Glutamatergic neuron (in vitro differentiated cells): ENCODE data around the gene GATAD2A. TPM values are rescaled to one million over a fixed set of nuclear protein-coding genes. Genes with fewer than 3 reads are reported as not detected.

Source experiments
- DNase-seq: peaks from one replicate; pipeline ENCODE4 v3.0.0; 2022
- H3K27ac Mint-ChIP-seq: one replicate; pipeline ENCODE4 v1.8.0; 2020; ENCODE audit warnings: mild to moderate bottlenecking, mixed read lengths, inconsistent platforms; ENCODE audit not compliant: unreplicated experiment
- H3K27me3 Mint-ChIP-seq: one replicate; pipeline ENCODE4 v1.8.0; 2020; ENCODE audit warnings: mild to moderate bottlenecking, moderate library complexity, mixed read lengths, inconsistent platforms; ENCODE audit not compliant: unreplicated experiment
- H3K36me3 Mint-ChIP-seq: one replicate; pipeline ENCODE4 v1.8.0; 2020; ENCODE audit warnings: mild to moderate bottlenecking, mixed read lengths, inconsistent platforms; ENCODE audit not compliant: unreplicated experiment
- H3K4me1 Mint-ChIP-seq: one replicate; pipeline ENCODE4 v1.8.0; 2020; ENCODE audit warnings: mild to moderate bottlenecking, low read depth, mixed read lengths, inconsistent platforms; ENCODE audit not compliant: unreplicated experiment
- H3K4me3 Mint-ChIP-seq: one replicate; pipeline ENCODE4 v1.8.0; 2020; ENCODE audit warnings: mild to moderate bottlenecking, mixed read lengths, inconsistent platforms; ENCODE audit not compliant: unreplicated experiment
- H3K9me3 Mint-ChIP-seq: one replicate; pipeline ENCODE4 v1.8.0; 2020; ENCODE audit warnings: mild to moderate bottlenecking, moderate library complexity, mixed read lengths, inconsistent platforms; ENCODE audit not compliant: unreplicated experiment
- CTCF ChIP-seq: fragments of 200-600 bp; sonication (generic); IDR thresholded peaks from one replicate; pipeline ENCODE4 v1.5.0; 2021; ENCODE audit not compliant: partially characterized antibody, unreplicated experiment
- total RNA-seq: library from RNA; stranded (reverse); fragmentation: NEBNext Ultra II Directional; extraction: Animal tissue kit (Norgen Biotek cat#: 25700); gene quantifications from one replicate; pipeline ENCODE4 v1.2.1, GENCODE V29; 2021; ENCODE audit not compliant: unreplicated experiment

Gene GATAD2A
- total RNA-seq, 1 donor from 2014 or later, result 203 TPM

GRCh38 chr19:19526581-19527370 is 121.3 kb downstream of the GATAD2A start:
- H3K36me3 Mint-ChIP-seq, result no peaks in the 10 kb centered on the region
- H3K27ac Mint-ChIP-seq, result no peak overlapping the region

GRCh38 chr19:19527371-19527656 is 121.8 kb downstream of the GATAD2A start:
- Mint-ChIP-seq H3K4me3 (no peak overlapping the region), H3K4me1 (peaks cover 16% of the 10 kb centered on the region), H3K9me3 (peaks cover 8% of the 10 kb centered on the region), H3K27ac (no peak overlapping the region), H3K36me3 (no peaks in the 10 kb centered on the region), H3K27me3 (peaks cover 10% of the 10 kb centered on the region)
- no peak for DNase-seq
- no peak for TF ChIP-seq CTCF

More at GRCh38 chr19:19526581-19527370, 121.3 kb downstream of the GATAD2A start:
- Mint-ChIP-seq H3K27me3 (peaks cover 7% of the 10 kb centered on the region), H3K4me1 (peaks cover 13% of the 10 kb centered on the region), H3K9me3 (peaks cover 4% of the 10 kb centered on the region), H3K4me3 (no peak overlapping the region)
- no peak for DNase-seq
- no peak for TF ChIP-seq CTCF

- Mint-ChIP-seq H3K27ac (no peak overlapping the region), H3K27me3 (peaks cover 10% of the 10 kb centered on the region), H3K36me3 (no peaks in the 10 kb centered on the region), H3K4me3 (no peak overlapping the region), H3K9me3 (peaks cover 8% of the 10 kb centered on the region), H3K4me1 (peaks cover 17% of the 10 kb centered on the region)
- DNase-seq, result no peak
- TF ChIP-seq CTCF, result no peak
These were observed 122.5 kb downstream of the GATAD2A start for GRCh38 chr19:19527674-19528625.

- peaks cover 21% of the 10 kb centered on the region for H3K4me1 Mint-ChIP-seq
- TF ChIP-seq CTCF, result no peak
- H3K9me3 Mint-ChIP-seq, result peaks cover 8% of the 10 kb centered on the region
- H3K36me3 Mint-ChIP-seq, result no peaks in the 10 kb centered on the region
- no peak for DNase-seq
- H3K4me3 Mint-ChIP-seq, result peak within 1 kb of the TSS; percentile 67
- peaks cover 14% of the 10 kb centered on the region for H3K27me3 Mint-ChIP-seq
- peak within 1 kb of the TSS; percentile 33 for H3K27ac Mint-ChIP-seq
These were observed 123.4 kb downstream of the GATAD2A start, which contains the start of gene YJEFN3 for GRCh38 chr19:19528721-19529490. Gene YJEFN3, plus strand, starts transcription at chr19:19528911. Its CDS starts 22 bp downstream, at chr19:19528933.
